Fibroblast of skin of right quadriceps (primary cell): ENCODE data around the gene BLTP3A.

Experiments
- DNase-seq: peaks from one replicate; pipeline ENCODE4 v3.0.0-alpha.2; 2013

BLTP3A gene

GRCh38 chr6:34836451-34836850 lies 44.6 kb downstream of the BLTP3A start:
- no peak for DNase-seq

GRCh38 chr6:34837528-34837927 lies 45.6 kb downstream of the BLTP3A start:
- DNase-seq: no peak

GRCh38 chr6:34839666-34840352 lies 47.9 kb downstream of the BLTP3A start:
- DNase-seq: no peak
